Measurements from ENCODE around the gene VASH2. TPM values are rescaled to one million over a fixed set of nuclear protein-coding genes. Genes with fewer than 3 reads are reported as not detected.

VASH2 gene
- total RNA-seq, 1 experiment from 2014 or later: not detected

- Histone ChIP-seq H3K9me3 (ENCODE audit: low read length) (no peaks in the 10 kb centered on the region), H3K27ac (ENCODE audit: low read length) (no peak overlapping the region), H3K9ac (ENCODE audit: low read length) (no peak overlapping the region), H3K36me3 (ENCODE audit: insufficient read depth, low read length) (no peaks in the 10 kb centered on the region), H3K4me3 (ENCODE audit: low read length) (no peak overlapping the region), H3K9me2 (replicated peaks; ENCODE audit: insufficient read depth, low read length) (no peaks in the 10 kb centered on the region), H2AFZ (ENCODE audit: low read length) (no peak overlapping the region), H4K20me1 (ENCODE audit: insufficient read depth, low read depth, low read length) (no peaks in the 10 kb centered on the region), H3K27me3 (ENCODE audit: low read length) (no peaks in the 10 kb centered on the region), H3K4me1 (ENCODE audit: low read length) (no peaks in the 10 kb centered on the region), H3K4me2 (ENCODE audit: low read depth, low read length, poor library complexity, severe bottlenecking) (no peak overlapping the region), H3K79me2 (ENCODE audit: low read length) (no peaks in the 10 kb centered on the region)
- no peak for DNase-seq
These were observed 82.3 kb downstream of the VASH2 start for GRCh38 chr1:213032651-213033050.

- no peak for DNase-seq
- Histone ChIP-seq H3K9me3 (ENCODE audit: low read length) (no peaks in the 10 kb centered on the region), H4K20me1 (ENCODE audit: insufficient read depth, low read depth, low read length) (no peaks in the 10 kb centered on the region), H3K9ac (ENCODE audit: low read length) (no peak overlapping the region), H3K4me1 (ENCODE audit: low read length) (no peaks in the 10 kb centered on the region), H3K27me3 (ENCODE audit: low read length) (no peaks in the 10 kb centered on the region), H3K4me2 (ENCODE audit: low read depth, low read length, poor library complexity, severe bottlenecking) (no peak overlapping the region), H3K27ac (ENCODE audit: low read length) (no peak overlapping the region), H3K9me2 (replicated peaks; ENCODE audit: insufficient read depth, low read length) (no peaks in the 10 kb centered on the region), H3K79me2 (ENCODE audit: low read length) (no peaks in the 10 kb centered on the region), H3K4me3 (ENCODE audit: low read length) (no peak overlapping the region), H2AFZ (ENCODE audit: low read length) (no peak overlapping the region), H3K36me3 (ENCODE audit: insufficient read depth, low read length) (no peaks in the 10 kb centered on the region)
These were observed 84.4 kb downstream of the VASH2 start for GRCh38 chr1:213034713-213035112.

GRCh38 chr1:213035573-213035972 is 85.2 kb downstream of the VASH2 start:
- Histone ChIP-seq H3K9ac (ENCODE audit: low read length) (no peak overlapping the region), H2AFZ (ENCODE audit: low read length) (no peak overlapping the region), H3K27me3 (ENCODE audit: low read length) (no peaks in the 10 kb centered on the region), H3K79me2 (ENCODE audit: low read length) (no peaks in the 10 kb centered on the region), H3K36me3 (ENCODE audit: insufficient read depth, low read length) (no peaks in the 10 kb centered on the region), H3K4me2 (ENCODE audit: low read depth, low read length, poor library complexity, severe bottlenecking) (no peak overlapping the region), H3K4me1 (ENCODE audit: low read length) (no peaks in the 10 kb centered on the region), H4K20me1 (ENCODE audit: insufficient read depth, low read depth, low read length) (no peaks in the 10 kb centered on the region), H3K9me3 (ENCODE audit: low read length) (no peaks in the 10 kb centered on the region), H3K9me2 (replicated peaks; ENCODE audit: insufficient read depth, low read length) (no peaks in the 10 kb centered on the region), H3K4me3 (ENCODE audit: low read length) (no peak overlapping the region), H3K27ac (ENCODE audit: low read length) (no peak overlapping the region)
- DNase-seq: no peak

Other genes starting within 250 kb of the VASH2 start
- 64.0 and 65.9 TPM in 2 replicates for gene NSL1, start 158.8 kb upstream of the VASH2 start, total RNA-seq (2014; rRNA removed; shearing (Covaris generic); ENCODE audit: low replicate concordance)
- 34.1 and 47.6 TPM in 2 replicates for gene TATDN3, start 158.6 kb upstream of the VASH2 start, total RNA-seq (2014; rRNA removed; shearing (Covaris generic); ENCODE audit: low replicate concordance)
- gene SPATA45, start 102.9 kb upstream of the VASH2 start, total RNA-seq (2014; rRNA removed; shearing (Covaris generic); ENCODE audit: low replicate concordance): not detected in 2 replicates
- gene FLVCR1, start 92.3 kb upstream of the VASH2 start, total RNA-seq (2014; rRNA removed; shearing (Covaris generic); ENCODE audit: low replicate concordance): 13.0 and 32.8 TPM in 2 replicates
- 49.1 and 97.1 TPM in 2 replicates for gene ANGEL2, start 65.3 kb downstream of the VASH2 start, total RNA-seq (2014; rRNA removed; shearing (Covaris generic); ENCODE audit: low replicate concordance)
- 12.1 and 13.2 TPM in 2 replicates for gene RPS6KC1, start 100.7 kb downstream of the VASH2 start, total RNA-seq (2014; rRNA removed; shearing (Covaris generic); ENCODE audit: low replicate concordance)

Data from Karpas-422 (cell line).